SK-N-SH treated with all-trans-retinoic acid at 6 μM for 48 hours (cell line): ENCODE results near the gene TMEM74B.
A peak's percentile ranks its signal among the peaks of the same experiment; 100 is the strongest.

ENCODE experiments used
- ATAC-seq: fragments of 200-7000 bp; cut with Tn5 transposase; 3 replicates; pipeline ENCODE4 v1.9.1; 2020; ENCODE audit warnings: mild to moderate bottlenecking, moderate library complexity
- ARNTL ChIP-seq: fragments of 450-650 bp; formaldehyde crosslinking; IDR thresholded peaks from 2 replicates; pipeline ENCODE4 v1.5.0; 2020; ENCODE audit warnings: low read depth, mild to moderate bottlenecking, moderate library complexity, borderline replicate concordance
- BACH2 ChIP-seq: fragments of 250-450 bp; sonication (Bioruptor Pico); IDR thresholded peaks from 2 replicates; pipeline ENCODE4 v1.9.0; 2021; ENCODE audit warnings: mild to moderate bottlenecking, borderline replicate concordance
- CSDC2 ChIP-seq: fragments of 250-450 bp; sonication (Bioruptor Pico); IDR thresholded peaks from 2 replicates; pipeline ENCODE4 v1.5.0; 2020; ENCODE audit warnings: mild to moderate bottlenecking, moderate library complexity
- ESRRG ChIP-seq: fragments of 250-450 bp; sonication (Bioruptor Pico); IDR thresholded peaks from 2 replicates; pipeline ENCODE4 v1.6.1; 2021; ENCODE audit warnings: mild to moderate bottlenecking
- GLIS3 ChIP-seq: fragments of 250-450 bp; sonication (Bioruptor Pico); IDR thresholded peaks from 2 replicates; pipeline ENCODE4 v1.5.0; 2020; ENCODE audit warnings: mild to moderate bottlenecking, moderate library complexity
- ISL1 ChIP-seq: fragments of 250-450 bp; sonication (Bioruptor Pico); IDR thresholded peaks from 2 replicates; pipeline ENCODE4 v2.1.2; 2022; ENCODE audit warnings: mild to moderate bottlenecking, moderate library complexity
- OSR1 ChIP-seq: fragments of 250-450 bp; sonication (Bioruptor Pico); IDR thresholded peaks from 2 replicates; pipeline ENCODE4 v1.8.0; 2022; ENCODE audit warnings: moderate library complexity, mild to moderate bottlenecking, inconsistent platforms
- PPARA ChIP-seq: fragments of 250-450 bp; sonication (Bioruptor Pico); IDR thresholded peaks from 2 replicates; pipeline ENCODE4 v1.5.0; 2020; ENCODE audit warnings: mild to moderate bottlenecking, borderline replicate concordance
- RARB ChIP-seq: fragments of 250-450 bp; sonication (Bioruptor Pico); IDR thresholded peaks from 2 replicates; pipeline ENCODE4 v1.8.0; 2021; ENCODE audit warnings: mild to moderate bottlenecking, moderate library complexity
- SNAI2 ChIP-seq: fragments of 250-450 bp; sonication (Bioruptor Pico); IDR thresholded peaks from 2 replicates; pipeline ENCODE4 v1.5.0; 2020; ENCODE audit warnings: mild to moderate bottlenecking, moderate library complexity
- TCF4 ChIP-seq: fragments of 250-450 bp; sonication (Bioruptor Pico); IDR thresholded peaks from 2 replicates; pipeline ENCODE4 v1.8.0; 2021; ENCODE audit warnings: mild to moderate bottlenecking, moderate library complexity, borderline replicate concordance
- TOX ChIP-seq: fragments of 250-450 bp; sonication (Bioruptor Pico); IDR thresholded peaks from 2 replicates; pipeline ENCODE4 v1.8.0; 2021; ENCODE audit warnings: mild to moderate bottlenecking, moderate library complexity, borderline replicate concordance
- ZC3H10 ChIP-seq: fragments of 250-450 bp; sonication (Bioruptor Pico); IDR thresholded peaks from 2 replicates; pipeline ENCODE4 v1.5.1; 2021; ENCODE audit warnings: mild to moderate bottlenecking, moderate library complexity
- ZFP3 ChIP-seq: fragments of 250-450 bp; sonication (Bioruptor Pico); IDR thresholded peaks from 2 replicates; pipeline ENCODE4 v1.5.0; 2020; ENCODE audit warnings: mild to moderate bottlenecking, moderate library complexity
- ZFP30 ChIP-seq: fragments of 450-650 bp; formaldehyde crosslinking; IDR thresholded peaks from 2 replicates; pipeline ENCODE4 v1.5.0; 2022; ENCODE audit warnings: mild to moderate bottlenecking, moderate library complexity
- ZNF565 ChIP-seq: fragments of 450-650 bp; formaldehyde crosslinking; conservative IDR thresholded peaks from 2 replicates; pipeline ENCODE4 v1.5.0; 2020; ENCODE audit warnings: low read depth, mild to moderate bottlenecking, moderate library complexity
- ZNF70 ChIP-seq: fragments of 450-650 bp; formaldehyde crosslinking; IDR thresholded peaks from 2 replicates; pipeline ENCODE4 v1.5.0; 2020; ENCODE audit warnings: mild to moderate bottlenecking, moderate library complexity
- ZNF8 ChIP-seq: fragments of 450-650 bp; formaldehyde crosslinking; IDR thresholded peaks from 2 replicates; pipeline ENCODE4 v1.5.0; 2020; ENCODE audit warnings: mild to moderate bottlenecking, moderate library complexity
- TF ChIP-seq, protein P1 (sequence below): fragments of 250-450 bp; sonication (Bioruptor Pico); IDR thresholded peaks from 2 replicates; pipeline ENCODE4 v1.8.0; 2021; ENCODE audit warnings: low read depth, mild to moderate bottlenecking, moderate library complexity, borderline replicate concordance
- TF ChIP-seq, protein P2 (sequence below): fragments of 250-450 bp; sonication (Bioruptor Pico); IDR thresholded peaks from 2 replicates; pipeline ENCODE4 v1.5.1; 2020; ENCODE audit warnings: low read depth, mild to moderate bottlenecking, moderate library complexity
- TF ChIP-seq, protein P3 (sequence below): fragments of 250-450 bp; sonication (Bioruptor Pico); IDR thresholded peaks from 2 replicates; pipeline ENCODE4 v1.5.0; 2020; ENCODE audit warnings: mild to moderate bottlenecking, moderate library complexity
- TF ChIP-seq, protein P4 (sequence below): fragments of 250-450 bp; sonication (Bioruptor Pico); IDR thresholded peaks from 2 replicates; pipeline ENCODE4 v1.5.1; 2021; ENCODE audit warnings: mild to moderate bottlenecking, moderate library complexity
- TF ChIP-seq, protein P5 (sequence below): fragments of 250-450 bp; sonication (Bioruptor Pico); IDR thresholded peaks from 2 replicates; pipeline ENCODE4 v1.8.0; 2020; ENCODE audit warnings: mild to moderate bottlenecking, moderate library complexity, borderline replicate concordance

TMEM74B gene

DNA sequence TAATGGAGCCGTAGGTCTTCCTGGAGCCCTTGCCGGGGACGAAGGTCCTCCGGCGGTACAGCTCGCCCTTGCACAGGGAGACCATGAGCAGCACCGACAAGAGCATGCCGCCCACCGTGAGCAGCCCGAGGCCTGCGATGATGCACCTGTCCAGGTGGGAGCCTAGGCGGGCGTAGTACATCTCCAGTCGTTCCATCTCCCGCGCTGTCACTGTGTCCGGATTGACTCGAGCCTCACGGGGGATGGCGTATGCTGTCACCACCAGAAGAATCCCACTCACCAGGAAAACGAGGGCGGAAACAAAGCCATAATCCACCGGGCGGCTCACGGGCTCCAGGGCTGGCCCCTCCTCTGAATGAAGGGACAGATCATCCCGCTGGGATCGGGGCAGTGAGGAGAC, 3.8 kb downstream of the TMEM74B start (continued):
- TF ChIP-seq, protein P1, sequence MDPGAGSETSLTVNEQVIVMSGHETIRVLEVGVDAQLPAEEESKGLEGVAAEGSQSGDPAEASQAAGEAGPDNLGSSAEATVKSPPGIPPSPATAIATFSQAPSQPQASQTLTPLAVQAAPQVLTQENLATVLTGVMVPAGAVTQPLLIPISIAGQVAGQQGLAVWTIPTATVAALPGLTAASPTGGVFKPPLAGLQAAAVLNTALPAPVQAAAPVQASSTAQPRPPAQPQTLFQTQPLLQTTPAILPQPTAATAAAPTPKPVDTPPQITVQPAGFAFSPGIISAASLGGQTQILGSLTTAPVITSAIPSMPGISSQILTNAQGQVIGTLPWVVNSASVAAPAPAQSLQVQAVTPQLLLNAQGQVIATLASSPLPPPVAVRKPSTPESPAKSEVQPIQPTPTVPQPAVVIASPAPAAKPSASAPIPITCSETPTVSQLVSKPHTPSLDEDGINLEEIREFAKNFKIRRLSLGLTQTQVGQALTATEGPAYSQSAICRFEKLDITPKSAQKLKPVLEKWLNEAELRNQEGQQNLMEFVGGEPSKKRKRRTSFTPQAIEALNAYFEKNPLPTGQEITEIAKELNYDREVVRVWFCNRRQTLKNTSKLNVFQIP (CRISPR knock-in tag) = no peak
- TF ChIP-seq GLIS3 (no peak), CSDC2 (CRISPR knock-in tag) (no peak), OSR1 (no peak), TOX (CRISPR knock-in tag) (no peak), ZNF70 (no peak)
- TF ChIP-seq, protein P2, sequence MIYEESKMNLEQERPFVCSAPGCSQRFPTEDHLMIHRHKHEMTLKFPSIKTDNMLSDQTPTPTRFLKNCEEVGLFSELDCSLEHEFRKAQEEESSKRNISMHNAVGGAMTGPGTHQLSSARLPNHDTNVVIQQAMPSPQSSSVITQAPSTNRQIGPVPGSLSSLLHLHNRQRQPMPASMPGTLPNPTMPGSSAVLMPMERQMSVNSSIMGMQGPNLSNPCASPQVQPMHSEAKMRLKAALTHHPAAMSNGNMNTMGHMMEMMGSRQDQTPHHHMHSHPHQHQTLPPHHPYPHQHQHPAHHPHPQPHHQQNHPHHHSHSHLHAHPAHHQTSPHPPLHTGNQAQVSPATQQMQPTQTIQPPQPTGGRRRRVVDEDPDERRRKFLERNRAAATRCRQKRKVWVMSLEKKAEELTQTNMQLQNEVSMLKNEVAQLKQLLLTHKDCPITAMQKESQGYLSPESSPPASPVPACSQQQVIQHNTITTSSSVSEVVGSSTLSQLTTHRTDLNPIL (CRISPR knock-in tag) = no peak

DNA sequence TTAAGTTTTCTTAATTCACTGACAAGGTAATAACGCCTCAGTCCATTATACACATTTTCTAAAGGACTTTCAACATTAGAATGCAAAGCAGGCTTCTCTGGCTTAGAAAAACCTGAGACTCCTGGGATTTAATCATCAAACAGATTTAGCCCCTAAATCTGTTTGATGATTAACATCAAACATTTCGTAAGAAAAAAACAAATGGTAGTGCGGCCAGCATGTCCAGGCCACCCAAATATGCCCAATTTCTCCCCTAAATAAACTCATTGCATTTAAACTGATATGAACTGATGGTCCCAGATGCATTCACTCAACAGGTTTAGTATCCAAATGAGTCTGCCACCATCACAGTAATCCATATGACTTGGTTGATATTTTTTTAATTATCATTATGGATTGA, 6.2 kb downstream of the TMEM74B start:
- no peak for ATAC-seq
- TF ChIP-seq ZFP3 (CRISPR knock-in tag) (no peak), ISL1 (CRISPR knock-in tag) (no peak), BACH2 (CRISPR knock-in tag) (no peak), ESRRG (CRISPR knock-in tag) (no peak), GLIS3 (no peak)

DNA sequence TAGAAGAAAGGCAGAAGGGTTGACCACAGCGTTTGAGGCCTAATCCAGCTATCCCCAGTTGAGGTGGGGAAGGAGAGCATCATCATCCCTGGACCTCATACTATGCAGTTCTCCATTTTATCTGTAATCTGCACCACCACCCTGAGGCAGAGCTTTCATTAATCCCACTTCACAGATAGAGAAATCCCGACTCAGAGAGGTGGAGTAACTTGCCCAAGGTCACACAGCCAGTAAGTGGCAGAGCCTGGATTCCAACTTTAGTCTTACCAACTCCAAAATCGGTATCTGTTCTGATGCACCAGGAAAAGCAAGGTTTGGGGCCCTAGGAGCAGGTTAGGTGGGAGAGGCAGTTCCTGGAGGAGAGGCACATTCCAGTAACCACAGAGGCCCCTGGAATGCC, 6.7 kb downstream of the TMEM74B start:
- TF ChIP-seq, protein P3, sequence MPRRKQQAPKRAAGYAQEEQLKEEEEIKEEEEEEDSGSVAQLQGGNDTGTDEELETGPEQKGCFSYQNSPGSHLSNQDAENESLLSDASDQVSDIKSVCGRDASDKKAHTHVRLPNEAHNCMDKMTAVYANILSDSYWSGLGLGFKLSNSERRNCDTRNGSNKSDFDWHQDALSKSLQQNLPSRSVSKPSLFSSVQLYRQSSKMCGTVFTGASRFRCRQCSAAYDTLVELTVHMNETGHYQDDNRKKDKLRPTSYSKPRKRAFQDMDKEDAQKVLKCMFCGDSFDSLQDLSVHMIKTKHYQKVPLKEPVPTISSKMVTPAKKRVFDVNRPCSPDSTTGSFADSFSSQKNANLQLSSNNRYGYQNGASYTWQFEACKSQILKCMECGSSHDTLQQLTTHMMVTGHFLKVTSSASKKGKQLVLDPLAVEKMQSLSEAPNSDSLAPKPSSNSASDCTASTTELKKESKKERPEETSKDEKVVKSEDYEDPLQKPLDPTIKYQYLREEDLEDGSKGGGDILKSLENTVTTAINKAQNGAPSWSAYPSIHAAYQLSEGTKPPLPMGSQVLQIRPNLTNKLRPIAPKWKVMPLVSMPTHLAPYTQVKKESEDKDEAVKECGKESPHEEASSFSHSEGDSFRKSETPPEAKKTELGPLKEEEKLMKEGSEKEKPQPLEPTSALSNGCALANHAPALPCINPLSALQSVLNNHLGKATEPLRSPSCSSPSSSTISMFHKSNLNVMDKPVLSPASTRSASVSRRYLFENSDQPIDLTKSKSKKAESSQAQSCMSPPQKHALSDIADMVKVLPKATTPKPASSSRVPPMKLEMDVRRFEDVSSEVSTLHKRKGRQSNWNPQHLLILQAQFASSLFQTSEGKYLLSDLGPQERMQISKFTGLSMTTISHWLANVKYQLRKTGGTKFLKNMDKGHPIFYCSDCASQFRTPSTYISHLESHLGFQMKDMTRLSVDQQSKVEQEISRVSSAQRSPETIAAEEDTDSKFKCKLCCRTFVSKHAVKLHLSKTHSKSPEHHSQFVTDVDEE (CRISPR knock-in tag) = no peak
- TF ChIP-seq TOX (CRISPR knock-in tag) (no peak), CSDC2 (CRISPR knock-in tag) (no peak), ARNTL (no peak), ZFP3 (CRISPR knock-in tag) (no peak), ISL1 (CRISPR knock-in tag) (no peak), ZNF565 (CRISPR knock-in tag) (no peak), SNAI2 (CRISPR knock-in tag) (no peak), ZNF8 (CRISPR knock-in tag) (no peak), OSR1 (no peak), TCF4 (CRISPR knock-in tag) (no peak), ESRRG (CRISPR knock-in tag) (no peak)
- TF ChIP-seq, protein P4, sequence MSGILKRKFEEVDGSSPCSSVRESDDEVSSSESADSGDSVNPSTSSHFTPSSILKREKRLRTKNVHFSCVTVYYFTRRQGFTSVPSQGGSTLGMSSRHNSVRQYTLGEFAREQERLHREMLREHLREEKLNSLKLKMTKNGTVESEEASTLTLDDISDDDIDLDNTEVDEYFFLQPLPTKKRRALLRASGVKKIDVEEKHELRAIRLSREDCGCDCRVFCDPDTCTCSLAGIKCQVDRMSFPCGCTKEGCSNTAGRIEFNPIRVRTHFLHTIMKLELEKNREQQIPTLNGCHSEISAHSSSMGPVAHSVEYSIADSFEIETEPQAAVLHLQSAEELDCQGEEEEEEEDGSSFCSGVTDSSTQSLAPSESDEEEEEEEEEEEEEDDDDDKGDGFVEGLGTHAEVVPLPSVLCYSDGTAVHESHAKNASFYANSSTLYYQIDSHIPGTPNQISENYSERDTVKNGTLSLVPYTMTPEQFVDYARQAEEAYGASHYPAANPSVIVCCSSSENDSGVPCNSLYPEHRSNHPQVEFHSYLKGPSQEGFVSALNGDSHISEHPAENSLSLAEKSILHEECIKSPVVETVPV (CRISPR knock-in tag) = no peak
- no peak for ATAC-seq

DNA sequence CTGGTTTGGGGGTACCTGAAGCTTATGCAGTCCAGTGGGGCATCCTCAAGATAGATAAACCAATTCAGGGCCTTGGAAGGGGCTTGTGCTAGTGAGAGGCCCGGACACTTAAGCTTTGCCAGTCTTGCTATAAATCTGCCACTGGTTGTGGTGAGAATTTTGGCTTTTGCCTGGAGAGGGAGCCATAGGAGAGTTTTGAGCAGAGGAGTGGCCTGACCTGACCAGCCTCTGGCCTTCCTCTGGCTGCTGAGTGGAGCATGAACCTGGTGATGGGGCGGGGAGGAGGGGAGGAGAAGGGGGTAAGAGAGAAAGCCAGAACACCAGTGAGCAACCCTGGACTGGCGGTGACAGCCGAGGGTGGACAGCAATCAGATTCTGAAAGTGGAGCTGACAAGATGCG, 7.1 kb downstream of the TMEM74B start:
- TF ChIP-seq SNAI2 (CRISPR knock-in tag) (no peak), ZNF70 (no peak), ISL1 (CRISPR knock-in tag) (no peak), TCF4 (CRISPR knock-in tag) (no peak), ZC3H10 (CRISPR knock-in tag) (no peak), CSDC2 (CRISPR knock-in tag) (no peak), BACH2 (CRISPR knock-in tag) (no peak), ZNF8 (CRISPR knock-in tag) (no peak), GLIS3 (no peak), ESRRG (CRISPR knock-in tag) (no peak), ZFP30 (no peak), TOX (CRISPR knock-in tag) (no peak), ZNF565 (CRISPR knock-in tag) (no peak), RARB (CRISPR knock-in tag) (no peak), OSR1 (no peak), PPARA (no peak)
- TF ChIP-seq, protein P2 (CRISPR knock-in tag) = no peak
- TF ChIP-seq, protein P5, sequence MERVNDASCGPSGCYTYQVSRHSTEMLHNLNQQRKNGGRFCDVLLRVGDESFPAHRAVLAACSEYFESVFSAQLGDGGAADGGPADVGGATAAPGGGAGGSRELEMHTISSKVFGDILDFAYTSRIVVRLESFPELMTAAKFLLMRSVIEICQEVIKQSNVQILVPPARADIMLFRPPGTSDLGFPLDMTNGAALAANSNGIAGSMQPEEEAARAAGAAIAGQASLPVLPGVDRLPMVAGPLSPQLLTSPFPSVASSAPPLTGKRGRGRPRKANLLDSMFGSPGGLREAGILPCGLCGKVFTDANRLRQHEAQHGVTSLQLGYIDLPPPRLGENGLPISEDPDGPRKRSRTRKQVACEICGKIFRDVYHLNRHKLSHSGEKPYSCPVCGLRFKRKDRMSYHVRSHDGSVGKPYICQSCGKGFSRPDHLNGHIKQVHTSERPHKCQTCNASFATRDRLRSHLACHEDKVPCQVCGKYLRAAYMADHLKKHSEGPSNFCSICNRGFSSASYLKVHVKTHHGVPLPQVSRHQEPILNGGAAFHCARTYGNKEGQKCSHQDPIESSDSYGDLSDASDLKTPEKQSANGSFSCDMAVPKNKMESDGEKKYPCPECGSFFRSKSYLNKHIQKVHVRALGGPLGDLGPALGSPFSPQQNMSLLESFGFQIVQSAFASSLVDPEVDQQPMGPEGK = no peak
- TF ChIP-seq, all 23 proteins: peak for 0
- ATAC-seq = peak; percentile 62
